Transverse colon (tissue), 4 donors: ENCODE results near the gene PAOX.

Experiments used
- CTCF ChIP-seq, 5 experiments: fragments of 200-600 bp in 3 of 5; fragments of 450-650 bp in 2 of 5; sonication (generic) in 3 of 5; IDR thresholded peaks; 1 replicate in 2 of 5; 2 replicates in 3 of 5; pipeline ENCODE4 v1.5.1; 2016 to 2017; ENCODE audit warnings: antibody characterized with exemption in 5 of 5, inconsistent platforms in 3 of 5, mild to moderate bottlenecking in 2 of 5, moderate library complexity in 1 of 5
- POLR2A ChIP-seq: fragments of 450-650 bp; IDR thresholded peaks from one replicate; pipeline ENCODE4 v1.6.1; 2016; ENCODE audit warnings: antibody characterized with exemption, mild to moderate bottlenecking, moderate library complexity
- POLR2AphosphoS5 ChIP-seq, 3 donors: sonication (generic); formaldehyde crosslinking; IDR thresholded peaks; one replicate each; pipeline ENCODE4 v1.6.1; 2016; ENCODE audit warnings: antibody characterized with exemption in 3 of 3

DNA sequence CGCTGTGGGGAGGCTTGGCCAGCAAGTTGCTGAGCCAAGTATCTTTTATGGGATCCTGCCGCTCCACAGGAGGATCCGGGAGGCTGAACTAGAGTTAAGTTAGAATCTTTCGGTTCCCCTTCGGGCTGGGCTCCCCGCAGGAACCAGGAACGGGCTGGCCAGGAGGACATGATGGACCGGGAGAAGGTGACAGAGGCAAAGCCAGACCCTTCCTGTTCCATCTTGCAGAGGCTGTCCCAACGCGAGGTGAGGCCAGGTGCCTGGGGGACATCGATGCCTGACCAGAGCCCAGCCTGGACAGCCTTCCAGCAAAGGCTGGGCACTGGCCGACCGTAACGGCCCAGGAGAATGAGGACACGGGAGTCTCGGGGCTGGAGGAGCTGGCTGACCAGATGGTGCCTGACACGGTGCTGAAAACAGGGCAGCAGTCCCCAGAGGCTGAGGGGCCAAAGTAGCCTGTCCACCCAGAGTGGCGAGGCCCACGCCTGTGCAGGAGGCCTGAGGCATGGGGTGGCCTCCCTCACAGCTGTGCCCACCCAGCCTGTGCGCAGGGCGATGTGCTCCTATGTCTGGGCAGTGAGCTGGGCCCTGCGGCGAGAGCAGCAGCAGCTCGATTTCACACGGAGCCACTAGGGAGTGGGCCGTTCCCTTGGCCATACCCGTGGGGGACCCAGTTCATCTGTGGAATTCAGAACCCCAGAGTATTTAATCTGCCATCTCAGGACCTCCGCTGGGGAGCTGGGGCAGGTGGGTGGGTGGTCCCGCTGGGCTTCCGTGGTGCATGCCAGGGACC is 1.8 kb upstream of the PAOX start:
- TF ChIP-seq CTCF (IDR thresholded peaks at IDR 0.05): no peak
- TF ChIP-seq POLR2A: no peak
- TF ChIP-seq POLR2AphosphoS5 (IDR thresholded peaks at IDR 0.05): no peak
